ENCODE results near the gene SLC25A51.

DNA sequence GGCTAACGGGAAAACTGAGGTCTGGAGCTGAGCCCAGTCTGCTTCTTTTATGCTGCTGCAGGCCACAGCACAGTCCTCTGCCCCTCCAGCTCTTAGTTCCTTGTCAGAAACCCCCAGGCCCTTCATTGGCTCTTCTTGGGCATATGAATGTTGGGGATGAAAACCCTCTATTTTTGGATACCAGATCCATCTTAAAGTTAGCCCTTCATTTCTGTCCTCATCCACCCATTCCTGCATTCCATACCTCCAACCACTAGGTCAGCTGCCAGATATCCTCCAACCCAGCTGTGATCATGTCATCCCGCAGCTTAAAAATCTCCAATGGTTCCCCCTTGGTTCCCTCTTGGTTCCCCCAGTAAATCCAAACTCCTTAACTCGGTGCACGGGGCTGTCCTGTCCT lies 1.8 kb upstream of the SLC25A51 start:
- no peak for TF ChIP-seq CTCF (conservative IDR thresholded peaks at IDR 0.05; ENCODE audit: low read depth in 2 of 2)
- no peak for TF ChIP-seq REST (IDR thresholded peaks at IDR 0.05; ENCODE audit: unreplicated experiment)
- TF ChIP-seq EZH2phosphoT487 (IDR thresholded peaks at IDR 0.05; ENCODE audit: unreplicated experiment): no peak
- TF ChIP-seq ZNF114 (CRISPR knock-in tag; IDR thresholded peaks at IDR 0.05): no peak
- no peak for TF ChIP-seq EZH2 (IDR thresholded peaks at IDR 0.05; ENCODE audit: low read depth, unreplicated experiment)
- no peak for TF ChIP-seq CREB1 (CRISPR knock-in tag; IDR thresholded peaks at IDR 0.05; ENCODE audit: low read depth)
- TF ChIP-seq POLR2AphosphoS5 (IDR thresholded peaks at IDR 0.05; ENCODE audit: low read depth): no peak
- TF ChIP-seq ETS1 (IDR thresholded peaks at IDR 0.05): no peak
- no peak for TF ChIP-seq JUNB (IDR thresholded peaks at IDR 0.05; ENCODE audit: unreplicated experiment)

Measured in GM23338 (cell line).